GM21737 (cell line): Measurements from ENCODE around the gene FAM222B.
"Not testable (repeated sequence)": the region's sequence is repeated elsewhere in the genome, so short reads cannot be mapped to it uniquely, and the experiment has no call there.

Source experiments
- ATAC-seq: cut with Tn5 transposase; IDR thresholded peaks from one replicate; pipeline ENCODE4 v1.9.1; 2021; ENCODE audit warnings: mild to moderate bottlenecking, moderate library complexity; ENCODE audit not compliant: unreplicated experiment

The FAM222B gene

DNA sequence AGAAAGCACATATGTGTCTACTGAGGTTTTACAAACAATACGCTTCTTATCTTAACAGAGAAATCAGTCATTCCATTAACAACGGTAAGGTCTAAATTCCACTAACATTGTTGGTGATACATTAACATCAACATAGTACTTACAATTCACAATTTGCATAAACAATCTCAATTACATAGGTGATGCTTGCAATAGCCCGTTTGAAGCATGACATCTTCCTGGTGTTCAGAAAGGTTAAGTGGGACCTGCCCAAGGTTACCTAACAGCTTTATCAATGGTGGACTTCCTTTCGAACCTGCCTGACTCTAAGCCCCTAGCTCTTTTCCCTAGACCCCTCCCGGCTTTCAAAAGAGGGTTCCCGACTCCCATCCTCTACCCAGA, 699 bp downstream of the FAM222B start:
- ATAC-seq: peak; percentile 6

DNA sequence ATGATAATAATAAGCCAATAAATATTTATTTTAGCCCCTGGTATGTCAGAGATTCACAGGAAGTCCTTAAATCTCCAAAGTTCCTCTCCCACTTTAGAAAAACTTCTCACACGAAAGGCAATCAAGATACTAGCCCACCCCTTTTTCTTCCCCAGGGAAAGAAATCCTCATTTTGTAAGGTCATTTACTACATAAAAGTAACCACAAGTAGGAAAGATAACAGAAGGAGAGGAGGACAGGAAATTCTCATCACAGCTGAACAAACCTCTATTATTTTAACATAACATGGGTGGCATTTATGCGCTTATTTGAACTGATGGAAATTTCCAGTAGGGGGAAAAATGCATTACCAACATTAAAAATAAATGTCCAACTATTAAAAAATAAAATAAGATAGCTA, 3.4 kb downstream of the FAM222B start:
- ATAC-seq: no peak

- ATAC-seq: not testable (repeated sequence)
These were observed 6.0 kb downstream of the FAM222B start for GRCh38 chr17:28836541-28836940.

DNA sequence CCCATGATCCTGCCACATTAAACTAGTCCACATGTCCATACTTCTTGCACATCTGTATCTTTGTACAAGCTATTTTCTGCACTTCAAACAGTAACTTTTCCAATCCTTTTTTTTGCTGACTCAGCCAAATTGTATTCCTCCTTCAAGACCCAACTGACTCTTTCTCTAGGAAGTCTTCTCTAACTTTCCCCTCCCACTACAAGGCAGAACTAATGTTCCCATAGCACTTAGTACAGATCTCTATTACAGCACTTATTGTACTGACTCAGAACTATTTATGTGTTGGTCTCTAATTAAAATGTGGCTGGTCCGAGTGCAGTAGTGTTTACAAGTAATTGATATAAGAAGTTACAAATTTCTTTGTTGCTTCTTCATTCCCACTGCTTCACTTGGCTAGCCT, 8.2 kb downstream of the FAM222B start:
- no peak for ATAC-seq

DNA sequence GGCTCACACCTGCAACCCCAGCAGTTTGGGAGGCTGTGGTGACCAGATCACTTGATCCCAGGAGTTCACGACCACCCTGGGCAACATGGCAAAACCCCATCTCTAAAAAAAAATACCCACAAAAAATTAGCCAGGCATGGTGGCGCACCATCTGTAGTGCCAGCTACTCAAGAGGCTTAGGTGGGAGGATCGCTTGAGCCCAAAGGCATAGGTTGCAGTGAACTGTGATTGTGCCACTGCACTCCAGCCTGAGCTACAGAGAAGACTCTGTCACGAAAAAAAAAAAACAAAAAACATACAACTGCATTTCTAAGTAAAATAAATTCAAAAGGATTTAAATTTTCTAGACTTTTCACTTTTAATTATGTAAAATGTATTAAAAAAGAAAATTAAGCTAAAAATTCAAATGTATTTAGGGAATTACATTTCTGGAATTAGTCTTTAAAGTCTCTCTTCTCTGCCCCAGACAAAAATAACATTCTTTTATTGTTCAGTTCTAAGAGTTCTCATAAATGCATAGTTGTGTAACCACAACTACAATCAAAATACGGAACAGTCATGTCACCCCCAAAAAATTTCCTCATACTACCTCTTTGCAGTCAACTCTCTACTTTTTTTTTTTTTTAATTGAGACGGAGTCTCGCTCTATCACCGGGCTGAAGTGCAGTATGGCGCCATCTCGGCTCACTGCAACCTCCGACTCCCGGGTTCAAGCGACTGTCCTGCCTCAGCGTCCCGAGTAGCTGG, 14.1 kb downstream of the FAM222B start:
- ATAC-seq: no peak

- no peak for ATAC-seq
These were observed 14.9 kb downstream of the FAM222B start for GRCh38 chr17:28827672-28828071.

DNA sequence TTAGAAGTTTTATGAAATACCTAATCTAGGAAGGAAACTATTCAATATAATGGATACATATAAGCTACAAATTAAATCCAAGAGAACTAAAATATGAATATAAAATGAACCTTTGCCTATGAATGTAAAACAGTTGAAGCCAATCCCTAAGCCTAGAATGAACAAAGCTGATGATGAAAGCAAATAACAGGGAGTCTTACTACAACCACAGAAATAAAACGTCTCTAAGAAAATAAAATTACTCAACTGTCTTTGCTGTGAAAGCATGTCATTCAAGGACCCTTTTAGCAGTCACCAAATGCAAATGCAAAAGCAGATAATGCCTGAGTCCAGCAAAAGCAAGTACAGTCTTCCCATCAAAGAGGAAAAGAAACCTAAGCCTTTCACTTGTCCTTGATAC, 23.0 kb downstream of the FAM222B start:
- ATAC-seq: no peak

- no peak for ATAC-seq
These were observed 23.8 kb downstream of the FAM222B start for GRCh38 chr17:28818819-28819221.

DNA sequence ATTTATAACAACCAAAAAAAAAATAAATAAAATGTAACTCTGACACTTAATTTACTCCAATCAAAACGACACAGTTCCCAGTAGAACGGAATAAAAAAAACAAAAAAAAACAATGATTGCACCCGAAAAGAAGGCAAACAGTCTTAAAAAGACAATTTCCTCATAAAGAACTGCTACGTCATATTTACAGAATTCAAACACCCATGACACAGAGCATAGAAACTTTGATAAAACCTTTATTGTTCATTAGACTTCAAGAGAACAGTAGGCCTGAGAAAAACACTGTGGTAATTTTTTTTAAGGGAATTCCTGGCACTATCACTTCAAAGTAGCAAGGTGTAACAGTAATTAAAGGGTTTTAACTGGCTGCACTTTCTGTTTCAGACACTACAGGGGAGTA, 26.1 kb downstream of the FAM222B start:
- ATAC-seq: no peak

GRCh38 chr17:28812748-28813377, 29.7 kb downstream of the FAM222B start:
- no peak for ATAC-seq

- peak; percentile 96 for ATAC-seq
These were observed 30.4 kb downstream of the FAM222B start for GRCh38 chr17:28812091-28812747.

DNA sequence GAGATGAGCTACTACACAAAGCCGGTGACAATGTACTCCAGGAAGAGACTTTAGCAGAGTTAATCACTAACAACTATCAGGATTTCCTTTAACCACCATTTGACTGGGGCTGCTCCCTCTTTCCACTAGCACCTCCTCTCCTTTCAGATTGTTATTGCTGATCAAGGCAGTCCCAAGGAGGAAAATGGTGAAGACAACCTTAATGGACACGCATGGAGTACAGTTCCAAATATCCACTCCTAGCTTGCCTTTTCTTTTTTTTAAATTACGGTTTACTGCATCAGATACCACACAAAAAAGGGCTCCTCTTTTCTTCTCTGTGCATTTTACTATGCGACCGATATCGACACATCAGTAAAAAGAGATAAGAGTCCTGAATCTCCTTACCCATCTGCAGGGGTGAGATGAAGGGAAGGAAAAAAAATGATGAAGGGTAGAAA, 30.9 kb downstream of the FAM222B start:
- ATAC-seq: no peak

- no peak for ATAC-seq
These were observed 32.2 kb downstream of the FAM222B start for GRCh38 chr17:28810437-28810836.

- no peak for ATAC-seq
These were observed 34.5 kb downstream of the FAM222B start for GRCh38 chr17:28807925-28808634.

DNA sequence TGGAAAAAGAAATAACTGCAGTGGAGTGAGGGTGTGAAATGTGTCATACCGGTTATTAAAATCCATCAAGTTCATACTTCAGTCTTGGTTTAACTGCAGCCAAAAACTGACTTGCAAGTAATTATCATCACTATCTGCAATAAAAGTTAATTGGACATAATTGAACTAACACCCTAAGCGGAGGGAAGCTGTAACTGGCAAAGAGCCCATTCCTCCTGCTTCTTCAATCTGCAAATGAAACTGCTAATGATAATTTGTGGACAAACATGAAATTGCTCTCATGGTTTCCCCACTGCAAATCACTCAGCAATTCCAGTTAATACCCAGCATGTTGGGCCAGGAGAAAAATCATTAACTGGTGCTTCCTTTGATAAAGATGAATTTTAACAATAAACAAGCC, 46.5 kb downstream of the FAM222B start:
- no peak for ATAC-seq

GRCh38 chr17:28794846-28795441, 47.6 kb downstream of the FAM222B start:
- not testable (repeated sequence) for ATAC-seq

- no peak for ATAC-seq
These were observed 49.5 kb downstream of the FAM222B start for GRCh38 chr17:28792877-28793661.

DNA sequence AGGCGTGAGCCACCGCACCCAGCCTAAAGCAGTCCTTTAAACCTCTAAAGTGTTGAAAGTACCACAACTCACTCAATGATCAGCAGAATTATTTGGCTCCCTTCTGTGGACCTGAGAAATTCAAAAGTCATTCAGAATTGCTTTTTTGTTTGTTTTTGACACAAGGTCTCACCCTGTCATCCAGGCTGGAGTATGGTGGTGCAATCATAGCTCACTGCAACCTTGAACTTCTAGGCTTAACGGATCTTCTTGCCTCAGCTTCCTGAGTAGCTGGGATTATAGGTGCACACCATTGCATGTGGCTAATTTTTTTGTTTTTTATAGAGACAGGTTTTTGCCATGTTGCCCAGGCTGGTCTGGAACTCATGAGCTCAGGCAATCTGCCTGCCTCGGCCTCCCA, 54.5 kb downstream of the FAM222B start:
- ATAC-seq: no peak

- ATAC-seq: no peak
These were observed 59.4 kb downstream of the FAM222B start for GRCh38 chr17:28783161-28783560.

- not testable (repeated sequence) for ATAC-seq
These were observed 63.0 kb downstream of the FAM222B start for GRCh38 chr17:28779601-28780000.
